Occipital lobe (tissue), 2 donors: ENCODE results near the gene MSANTD3. TPM values are rescaled to one million over a fixed set of nuclear protein-coding genes. Genes with fewer than 3 reads are reported as not detected.
A peak's percentile ranks its signal among the peaks of the same experiment; 100 is the strongest.

Experiments
- DNase-seq: peaks from one replicate; lab custom pipeline; 2025; lab: John Stamatoyannopoulos, UW
- total RNA-seq: library from RNA; depleted of rRNA; stranded (reverse); fragments of >200 nt; gene quantifications from one replicate; pipeline ENCODE4 v1.2.3, GENCODE V29; 2014

The MSANTD3 gene
- total RNA-seq, 1 donor from 2014 or later: 67.5 TPM

GRCh38 chr9:100465274-100465673, 38.3 kb downstream of the MSANTD3 start:
- DNase-seq: no peak

DNA sequence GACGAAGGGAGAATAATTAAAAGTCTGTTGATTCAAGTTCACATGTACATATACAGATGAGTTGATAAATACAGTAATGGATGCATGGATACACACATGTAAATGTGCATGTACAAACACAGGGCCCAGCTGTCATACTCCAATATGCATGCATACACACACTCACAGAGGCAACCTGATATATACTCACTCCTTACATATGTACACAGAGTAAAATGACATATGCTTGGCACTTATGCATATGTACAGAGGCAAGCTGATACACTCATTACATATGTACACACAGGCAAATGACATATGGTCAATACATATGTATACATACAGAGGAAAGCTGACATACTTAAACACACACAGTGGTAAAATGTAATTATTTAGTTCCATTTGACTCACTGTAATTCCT, 38.8 kb downstream of the MSANTD3 start:
- DNase-seq: no peak

GRCh38 chr9:100466171-100466828, 39.4 kb downstream of the MSANTD3 start:
- no peak for DNase-seq

GRCh38 chr9:100466829-100467221, 39.9 kb downstream of the MSANTD3 start:
- no peak for DNase-seq

DNA sequence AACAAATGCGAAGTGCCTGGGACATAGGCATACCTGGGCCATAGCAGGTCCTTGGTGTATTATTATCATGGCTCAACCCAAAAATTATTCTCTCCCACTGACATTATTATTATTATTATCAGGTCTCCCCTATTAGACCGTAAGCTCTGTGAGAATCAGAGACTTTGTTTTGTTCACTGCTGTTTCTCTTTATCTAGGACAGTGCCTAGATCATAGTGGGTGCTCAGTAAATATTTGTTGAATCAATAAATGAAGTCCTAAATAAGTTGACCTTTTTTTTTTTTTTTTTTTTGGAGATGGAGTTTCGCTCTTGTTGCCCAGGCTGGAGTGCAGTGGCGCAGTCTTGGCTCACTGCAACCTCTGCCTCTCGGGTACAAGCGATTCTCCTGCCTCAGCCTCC, 41.1 kb downstream of the MSANTD3 start:
- no peak for DNase-seq

GRCh38 chr9:100472268-100472667, 45.3 kb downstream of the MSANTD3 start:
- no peak for DNase-seq

DNA sequence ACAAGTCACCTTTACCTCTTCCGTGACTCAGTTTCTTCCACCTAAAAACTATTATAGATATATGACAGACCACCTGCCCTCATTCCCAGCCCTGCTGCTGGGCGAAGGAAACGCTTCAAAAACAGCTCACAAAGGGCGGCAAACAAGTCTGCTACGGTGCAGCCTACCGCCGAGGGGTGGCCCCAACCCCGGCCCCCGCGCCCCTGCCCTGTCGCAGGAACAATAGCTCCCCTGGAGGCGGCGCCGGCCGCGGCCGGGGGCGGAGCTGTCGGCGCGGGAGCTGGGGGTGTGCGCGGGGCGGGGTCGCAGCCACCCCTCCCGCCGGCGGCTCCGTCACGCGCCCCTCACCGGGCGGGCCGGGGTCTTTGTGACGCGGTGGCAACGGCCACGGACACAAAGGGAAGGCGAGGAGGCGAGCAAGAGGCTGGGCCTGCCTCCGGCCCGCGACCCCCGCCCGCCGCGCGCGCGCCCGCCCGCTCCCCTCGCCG, 45.9 kb downstream of the MSANTD3 start, which contains the start of gene TMEFF1:
Gene TMEFF1, plus strand, starts transcription at position 362 of the 488 bp plus-strand sequence. CDS start 396 bp downstream, outside the sequence.
- DNase-seq: peak; percentile 23

- peak; percentile 52 for DNase-seq
These were observed 46.5 kb downstream of the MSANTD3 start for GRCh38 chr9:100473276-100474081.

DNA sequence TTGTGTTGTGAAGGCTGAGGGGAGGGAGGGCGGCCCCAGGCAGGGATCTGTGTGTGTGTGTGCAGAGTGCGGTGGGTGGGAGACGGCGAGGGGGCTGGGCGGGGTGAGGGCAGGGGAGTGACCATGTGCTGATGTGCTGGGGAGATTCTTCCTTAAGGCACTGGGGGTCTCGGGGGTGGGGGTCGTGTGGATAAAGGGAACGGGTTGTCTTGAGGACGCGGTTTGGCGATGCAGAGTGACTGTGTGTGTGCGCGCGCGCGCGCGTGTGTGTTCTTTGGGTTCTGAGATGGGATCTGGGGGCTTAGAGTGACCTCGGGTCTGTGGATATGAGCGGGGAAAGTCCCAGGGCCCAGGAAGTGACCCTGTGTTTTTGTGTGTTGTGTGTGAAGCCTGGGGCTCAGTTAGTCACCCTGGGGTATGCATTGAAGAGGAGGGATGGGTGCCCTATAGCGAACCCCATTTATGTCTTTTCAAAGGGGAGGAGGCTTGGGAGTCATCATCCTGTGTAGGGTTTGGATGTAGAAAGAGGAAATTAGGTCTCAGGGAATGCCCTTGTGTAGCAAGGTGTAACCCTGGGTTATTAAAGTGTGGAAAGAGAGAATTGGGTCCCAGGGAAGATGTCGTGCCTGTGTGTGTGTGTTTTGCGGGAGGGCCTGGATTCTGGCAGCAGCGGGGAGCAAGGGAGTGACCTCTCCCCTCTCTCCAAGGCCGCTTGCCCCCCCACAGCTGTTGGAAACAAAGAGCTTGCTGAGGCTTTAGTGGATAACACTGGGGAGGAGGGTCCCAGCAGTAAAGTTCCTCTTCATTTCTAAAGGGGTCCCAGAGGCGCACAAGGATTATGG, 47.4 kb downstream of the MSANTD3 start:
- no peak for DNase-seq

GRCh38 chr9:100474924-100475276, 48.0 kb downstream of the MSANTD3 start:
- no peak for DNase-seq

- no peak for DNase-seq
These were observed 50.3 kb downstream of the MSANTD3 start for GRCh38 chr9:100477241-100477640.

DNA sequence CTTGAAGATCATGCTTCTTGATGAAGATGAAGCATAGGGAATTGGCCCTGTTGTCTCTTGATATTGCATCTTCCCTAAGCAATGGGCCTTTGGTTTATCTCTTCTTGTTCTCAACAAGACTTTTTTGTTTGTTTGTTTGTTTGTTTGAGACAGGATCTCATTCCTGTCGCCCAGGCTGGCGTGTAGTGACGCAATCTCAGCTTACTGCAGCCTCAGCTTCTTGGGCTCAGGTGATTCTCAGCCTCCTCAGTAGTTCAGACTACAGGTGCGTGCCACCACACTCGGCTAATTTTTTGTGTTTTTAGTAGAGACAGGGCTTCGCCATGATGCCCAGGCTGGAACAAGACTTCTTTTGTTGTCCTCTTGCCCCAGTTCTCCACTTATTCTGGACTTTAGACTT, 51.2 kb downstream of the MSANTD3 start:
- no peak for DNase-seq

GRCh38 chr9:100479820-100480219, 52.9 kb downstream of the MSANTD3 start:
- no peak for DNase-seq

GRCh38 chr9:100485196-100485595, 58.3 kb downstream of the MSANTD3 start:
- no peak for DNase-seq

DNA sequence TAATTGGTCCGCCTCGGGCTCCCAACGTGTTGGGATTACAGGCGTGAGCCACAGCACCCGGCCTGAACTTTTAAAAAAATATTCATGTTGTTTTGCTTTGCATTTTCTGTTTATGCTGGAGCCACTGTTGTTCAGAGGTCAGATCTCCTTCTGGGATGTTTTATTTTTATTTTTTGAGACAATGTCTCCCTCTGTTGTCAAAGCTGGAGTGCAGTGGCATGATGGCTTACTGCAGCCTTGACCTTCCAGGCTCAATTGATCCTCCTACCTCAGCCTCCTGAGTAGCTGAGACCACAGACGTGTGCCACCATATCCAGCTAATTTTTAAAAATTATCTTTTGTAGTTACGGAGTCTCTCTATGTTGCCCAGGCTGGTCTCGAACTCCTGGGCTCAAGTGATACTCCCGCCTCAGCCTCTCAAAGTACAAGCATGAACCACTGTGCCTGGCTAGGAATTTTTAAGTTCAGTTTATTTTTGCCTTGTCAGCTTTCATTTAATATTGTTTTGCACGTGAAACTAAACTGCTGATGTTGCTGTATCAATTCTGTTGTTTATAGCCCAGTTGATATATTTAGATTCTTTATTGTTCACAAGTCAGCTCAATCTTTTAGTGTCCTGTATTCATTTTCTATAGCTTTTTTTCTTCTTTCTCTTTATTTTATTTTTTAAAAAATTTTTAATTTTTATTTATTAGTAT, 59.7 kb downstream of the MSANTD3 start:
- DNase-seq: no peak

DNA sequence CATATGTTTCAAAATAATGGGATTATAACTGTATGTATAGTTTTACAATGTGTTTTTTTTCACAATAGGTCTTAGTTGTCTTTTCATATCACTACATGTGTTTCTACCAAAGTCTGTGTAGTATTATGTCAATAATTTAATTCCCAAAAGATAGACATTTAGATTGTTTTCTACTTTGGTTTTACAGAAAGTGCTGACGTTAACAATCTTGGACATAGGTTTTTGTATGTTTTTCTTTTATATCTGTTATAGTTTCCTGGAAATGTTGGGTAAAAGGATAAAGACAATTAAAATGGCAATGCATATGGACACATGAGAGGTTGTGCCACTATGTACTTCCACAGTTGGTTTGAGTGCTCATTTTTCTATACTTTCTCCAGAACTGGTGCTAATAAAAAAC, 61.2 kb downstream of the MSANTD3 start:
- no peak for DNase-seq

- DNase-seq: no peak
These were observed 62.9 kb downstream of the MSANTD3 start for GRCh38 chr9:100489836-100490235.

- DNase-seq: no peak
These were observed 66.0 kb downstream of the MSANTD3 start for GRCh38 chr9:100492952-100493351.

- no peak for DNase-seq
These were observed 71.6 kb downstream of the MSANTD3 start for GRCh38 chr9:100498592-100498991.

- no peak for DNase-seq
These were observed 72.5 kb downstream of the MSANTD3 start for GRCh38 chr9:100499460-100499859.

DNA sequence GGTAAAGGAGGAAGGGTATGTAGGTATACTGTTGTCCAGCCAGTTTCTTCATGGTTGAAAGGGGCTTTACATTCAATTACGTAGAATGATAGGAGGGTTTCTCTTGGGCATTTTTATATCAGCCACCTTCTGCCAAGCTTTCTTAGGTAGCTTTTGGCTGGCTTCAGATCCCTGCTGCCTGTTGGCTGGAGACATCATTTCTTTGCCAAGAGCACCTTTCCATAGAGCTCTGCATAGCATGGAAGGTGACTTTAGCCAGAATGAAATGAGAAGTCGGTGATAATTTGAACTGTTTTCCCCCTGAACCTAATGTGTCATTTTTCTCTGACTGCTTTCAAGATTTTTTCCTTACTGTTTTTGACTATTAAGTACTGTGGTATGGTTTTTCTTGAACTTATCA, 72.9 kb downstream of the MSANTD3 start:
- DNase-seq: no peak
